ENCODE measurements around the gene BORCS8. TPM values are rescaled to one million over a fixed set of nuclear protein-coding genes. Genes with fewer than 3 reads are reported as not detected.

The BORCS8 gene
- total and polyA plus RNA-seq, 2 of the 13 experiments (the other 11 are each of a cell fraction or from before 2014, with no cell fraction given): 9.6 to 13.3 TPM

GRCh38 chr19:19214892-19215291, 22.9 kb upstream of the BORCS8 start (continued):
- TF ChIP-seq AHDC1 (CRISPR knock-in tag; IDR thresholded peaks at IDR 0.05; ENCODE audit: borderline replicate concordance) (no peak), ISX (CRISPR knock-in tag; conservative IDR thresholded peaks at IDR 0.05) (peak; percentile 90; the same call in 1 of the 2 replicates), GPBP1L1 (CRISPR knock-in tag; IDR thresholded peaks at IDR 0.05) (no peak), ELK4 (CRISPR knock-in tag; IDR thresholded peaks at IDR 0.05; ENCODE audit: borderline replicate concordance) (no peak), ZNF503 (CRISPR knock-in tag; IDR thresholded peaks at IDR 0.05) (no peak), ZNF773 (CRISPR knock-in tag; IDR thresholded peaks at IDR 0.05; ENCODE audit: borderline replicate concordance) (peak; percentile 78; the same call in 1 of the 2 replicates), LBX2 (CRISPR knock-in tag; IDR thresholded peaks at IDR 0.05; ENCODE audit: borderline replicate concordance) (no peak), PRMT3 (CRISPR knock-in tag; IDR thresholded peaks at IDR 0.05; ENCODE audit: borderline replicate concordance, low read depth) (no peak), AGO1 (IDR thresholded peaks at IDR 0.05; ENCODE audit: low read depth, low read length, poor library complexity, severe bottlenecking) (no peak), RFXAP (CRISPR knock-in tag; IDR thresholded peaks at IDR 0.05; ENCODE audit: borderline replicate concordance) (peak; percentile 64; the same call in 1 of the 2 replicates), MAX (IDR thresholded peaks at IDR 0.05) (no peak), ZBTB14 (CRISPR knock-in tag; IDR thresholded peaks at IDR 0.05) (no peak), ZNF589 (CRISPR knock-in tag; conservative IDR thresholded peaks at IDR 0.05) (no peak), THYN1 (CRISPR knock-in tag; IDR thresholded peaks at IDR 0.05; ENCODE audit: borderline replicate concordance, low read depth) (no peak), EHMT2 (IDR thresholded peaks at IDR 0.05; ENCODE audit: borderline replicate concordance, low read depth, low read length) (peak; percentile 88; the same call in 1 of the 2 replicates), HDAC2 (CRISPR knock-in tag; IDR thresholded peaks at IDR 0.05) (peak; percentile 57; the same call in 1 of the 2 replicates)
